Measurements from ENCODE around the gene SEC14L3. TPM values are rescaled to one million over a fixed set of nuclear protein-coding genes. Genes with fewer than 3 reads are reported as not detected.
A peak's percentile ranks its signal among the peaks of the same experiment; 100 is the strongest.

Gene SEC14L3
- polyA plus RNA-seq, 3 donors, result not detected

GRCh38 chr22:30425616-30426387, 46.0 kb downstream of the SEC14L3 start, which contains the start of gene MTFP1:
MTFP1 (plus strand) TSS chr22:30425768; CDS start chr22:30425880, 112 bp downstream.
- H3K27me3 Mint-ChIP-seq (ENCODE audit: low read depth in 3 of 3), result peaks cover 0 to 2% (median 2%) of the 10 kb centered on the region in 3 donors
- H3K79me2 ChIP-seq (ENCODE audit: insufficient read depth, low read length), result peaks cover 6% of the 10 kb centered on the region
- no peaks in the 10 kb centered on the region for H3K27me3 ChIP-seq (ENCODE audit: control insufficient read depth in 2 of 2, insufficient read depth in 2 of 2, low read length in 2 of 2)
- peaks cover 0 to 3% (median 0%) of the 10 kb centered on the region in 7 donors for H3K9me3 Mint-ChIP-seq
- H3K36me3 ChIP-seq (replicated peaks in 1 of 2; ENCODE audit: control insufficient read depth in 1 of 2, insufficient read depth in 2 of 2, low read length in 2 of 2), result no peaks in the 10 kb centered on the region
- H3K9me3 ChIP-seq (replicated peaks in 1 of 2; ENCODE audit: control insufficient read depth in 1 of 2, insufficient read depth in 1 of 2, low read length in 2 of 2), result no peaks in the 10 kb centered on the region
- H3K27ac Mint-ChIP-seq, result peak within 1 kb of the TSS; percentile 76 to 97 (median 85)
- peak within 1 kb of the TSS; percentile 49 to 88 (median 52) for H3K4me3 ChIP-seq (replicated peaks in 1 of 3; ENCODE audit: low read depth in 2 of 3, low read length in 3 of 3)
- peak within 1 kb of the TSS; percentile 85 for H3K4me2 ChIP-seq (replicated peaks; ENCODE audit: extremely low read depth, low read length, poor library complexity, severe bottlenecking)
- peak within 1 kb of the TSS; percentile 96 for H3K9ac ChIP-seq (ENCODE audit: insufficient read depth, low read length, poor library complexity, severe bottlenecking)
- peak within 1 kb of the TSS in 1 of 2 donors; percentile 97 for H3K27ac ChIP-seq (ENCODE audit: low read depth in 1 of 2, low read length in 2 of 2)
- no peaks in the 10 kb centered on the region for H4K20me1 ChIP-seq (ENCODE audit: insufficient read depth, low read length)
- no peak for TF ChIP-seq CTCF (IDR thresholded peaks at IDR 0.05)
- H3K4me3 Mint-ChIP-seq, result peak within 1 kb of the TSS; percentile 92 to 96
- DNase-seq, result peak; percentile 34 to 71 (median 43)
- H3K36me3 Mint-ChIP-seq, result peaks cover 3 to 14% of the 10 kb centered on the region in 2 donors
- H3K4me1 ChIP-seq (ENCODE audit: control insufficient read depth in 1 of 2, insufficient read depth in 2 of 2, low read length in 2 of 2), result peaks cover 40 to 46% of the 10 kb centered on the region in 2 donors
- H2AFZ ChIP-seq (ENCODE audit: insufficient read depth, low read depth, low read length, poor library complexity, severe bottlenecking), result peak within 1 kb of the TSS; percentile 95
- 4% methylated on average over 52 of the region's 61 CpGs for WGBS (ENCODE audit: insufficient coverage)
- intact Hi-C loops (cut with micrococcal nuclease), result loop anchor here (2.0 to 10.0 kb wide), 4 partner anchors 17 to 541 kb away; partner anchors contain the start of genes MTMR3 (in 1 of the 2) and RNF215 (in 1 of the 2)
- peaks cover 40% of the 10 kb centered on the region for H3K4me1 Mint-ChIP-seq

- WGBS (ENCODE audit: insufficient coverage), result 13% methylated on average over 6 of the region's 9 CpGs
- intact Hi-C loops (cut with micrococcal nuclease), result loop anchor here (2.0 to 10.0 kb wide), 4 partner anchors 18 to 540 kb away; partner anchors contain the start of genes MTMR3 (in 1 of the 2) and RNF215 (in 1 of the 2)
- H3K36me3 ChIP-seq (replicated peaks in 1 of 2; ENCODE audit: control insufficient read depth in 1 of 2, insufficient read depth in 2 of 2, low read length in 2 of 2), result no peaks in the 10 kb centered on the region
- H2AFZ ChIP-seq (ENCODE audit: insufficient read depth, low read depth, low read length, poor library complexity, severe bottlenecking), result peak overlapping the region; percentile 91
- H3K4me3 Mint-ChIP-seq, result peak overlapping the region; percentile 87 to 93
- H3K36me3 Mint-ChIP-seq, result peaks cover 3 to 20% of the 10 kb centered on the region in 2 donors
- peak overlapping the region; percentile 49 to 88 (median 50) for H3K4me3 ChIP-seq (replicated peaks in 1 of 3; ENCODE audit: low read depth in 2 of 3, low read length in 3 of 3)
- H3K27me3 Mint-ChIP-seq (ENCODE audit: low read depth in 3 of 3), result peaks cover 0 to 2% (median 0%) of the 10 kb centered on the region in 3 donors
- no peaks in the 10 kb centered on the region for H3K27me3 ChIP-seq (ENCODE audit: control insufficient read depth in 2 of 2, insufficient read depth in 2 of 2, low read length in 2 of 2)
- H3K4me1 Mint-ChIP-seq, result peaks cover 40% of the 10 kb centered on the region
- H3K9ac ChIP-seq (ENCODE audit: insufficient read depth, low read length, poor library complexity, severe bottlenecking), result peak overlapping the region; percentile 74
- H3K9me3 Mint-ChIP-seq, result peaks cover 0 to 3% (median 0%) of the 10 kb centered on the region in 7 donors
- DNase-seq, result no peak
- peaks cover 6% of the 10 kb centered on the region for H3K79me2 ChIP-seq (ENCODE audit: insufficient read depth, low read length)
- no peaks in the 10 kb centered on the region for H4K20me1 ChIP-seq (ENCODE audit: insufficient read depth, low read length)
- no peaks in the 10 kb centered on the region for H3K9me3 ChIP-seq (replicated peaks in 1 of 2; ENCODE audit: control insufficient read depth in 1 of 2, insufficient read depth in 1 of 2, low read length in 2 of 2)
- peak overlapping the region in 1 of 2 donors; percentile 51 for H3K27ac ChIP-seq (ENCODE audit: low read depth in 1 of 2, low read length in 2 of 2)
- H3K27ac Mint-ChIP-seq, result peak overlapping the region; percentile 76 to 93 (median 85)
- no peak for TF ChIP-seq CTCF (IDR thresholded peaks at IDR 0.05)
- peaks cover 40 to 46% of the 10 kb centered on the region in 2 donors for H3K4me1 ChIP-seq (ENCODE audit: control insufficient read depth in 1 of 2, insufficient read depth in 2 of 2, low read length in 2 of 2)
- peak overlapping the region; percentile 85 for H3K4me2 ChIP-seq (replicated peaks; ENCODE audit: extremely low read depth, low read length, poor library complexity, severe bottlenecking)
Measured at GRCh38 chr22:30425327-30425615, 46.5 kb downstream of the SEC14L3 start.
